ENCODE measurements around the gene ARRDC5. TPM values are rescaled to one million over a fixed set of nuclear protein-coding genes. Genes with fewer than 3 reads are reported as not detected.

Gene ARRDC5
- total and polyA plus RNA-seq, 2 of the 13 experiments (the other 11 are each of a cell fraction or from before 2014, with no cell fraction given), result not detected

- Histone ChIP-seq H3K27me3 (ENCODE audit: control insufficient read depth in 1 of 2, insufficient read depth in 2 of 2, low read length in 2 of 2) (no peaks in the 10 kb centered on the region), H3K9ac (ENCODE audit: insufficient read depth, low read depth, low read length) (no peak overlapping the region), H3K4me1 (ENCODE audit: insufficient read depth, low read length) (no peaks in the 10 kb centered on the region), H3K79me2 (ENCODE audit: insufficient read depth, low read length) (peaks cover 36% of the 10 kb centered on the region), H2AFZ (ENCODE audit: low read length) (no peak overlapping the region), H4K20me1 (ENCODE audit: insufficient read depth, low read length) (no peaks in the 10 kb centered on the region; the same call in 1 of the 2 replicates), H3K36me3 (replicated peaks in 1 of 2; ENCODE audit: control insufficient read depth in 1 of 2, insufficient read depth in 2 of 2, low read length in 2 of 2) (peaks cover 3 to 17% of the 10 kb centered on the region in 2 experiments; a peak in 4 of 5 replicates), H3K4me3 (replicated peaks in 1 of 3; ENCODE audit: insufficient read depth in 1 of 3, low read depth in 2 of 3, low read length in 3 of 3) (no peak overlapping the region), H3K9me3 (ENCODE audit: low read length) (no peaks in the 10 kb centered on the region), H3K27ac (ENCODE audit: extremely low read length, insufficient read depth, low read length) (no peak overlapping the region), H3K4me2 (ENCODE audit: low read depth, low read length) (no peak overlapping the region)
- 96% methylated on average over 21 of the region's 21 CpGs for WGBS (ENCODE audit: low lambda C conversion rate)
- no peak for TF ChIP-seq GABPB1 (CRISPR knock-in tag; IDR thresholded peaks at IDR 0.05)
- TF ChIP-seq AGO2 (optimal IDR thresholded peaks at IDR 0.05; ENCODE audit: low read depth, low read length), result peak; percentile 61
- TF ChIP-seq RFXANK (CRISPR knock-in tag; IDR thresholded peaks at IDR 0.05), result no peak
- no peak for TF ChIP-seq PITX1 (CRISPR knock-in tag; IDR thresholded peaks at IDR 0.05)
- DNase-seq (ENCODE audit: low spot score) (no peak), FAIRE-seq (no peak), ATAC-seq (peak; percentile 15)
- intact Hi-C loops (cut with micrococcal nuclease; ENCODE audit: unreplicated experiment) (no loop called here), in situ Hi-C loops (cut with HindIII; ENCODE audit: extremely low pct_ligation_motif_present, low pct_unique_long_range_greater_than_20kb) (no loop called here)
- BruUV-seq (replicated peaks), result no TSS peak
- CTCF ChIA-PET (ENCODE audit: low intra/inter-chr PET ratio, low total read pairs), result no interaction called here
- POLR2A ChIA-PET, result no interaction called here
These were observed 20.6 kb upstream of the ARRDC5 start for GRCh38 chr19:4923276-4923747.

DNA sequence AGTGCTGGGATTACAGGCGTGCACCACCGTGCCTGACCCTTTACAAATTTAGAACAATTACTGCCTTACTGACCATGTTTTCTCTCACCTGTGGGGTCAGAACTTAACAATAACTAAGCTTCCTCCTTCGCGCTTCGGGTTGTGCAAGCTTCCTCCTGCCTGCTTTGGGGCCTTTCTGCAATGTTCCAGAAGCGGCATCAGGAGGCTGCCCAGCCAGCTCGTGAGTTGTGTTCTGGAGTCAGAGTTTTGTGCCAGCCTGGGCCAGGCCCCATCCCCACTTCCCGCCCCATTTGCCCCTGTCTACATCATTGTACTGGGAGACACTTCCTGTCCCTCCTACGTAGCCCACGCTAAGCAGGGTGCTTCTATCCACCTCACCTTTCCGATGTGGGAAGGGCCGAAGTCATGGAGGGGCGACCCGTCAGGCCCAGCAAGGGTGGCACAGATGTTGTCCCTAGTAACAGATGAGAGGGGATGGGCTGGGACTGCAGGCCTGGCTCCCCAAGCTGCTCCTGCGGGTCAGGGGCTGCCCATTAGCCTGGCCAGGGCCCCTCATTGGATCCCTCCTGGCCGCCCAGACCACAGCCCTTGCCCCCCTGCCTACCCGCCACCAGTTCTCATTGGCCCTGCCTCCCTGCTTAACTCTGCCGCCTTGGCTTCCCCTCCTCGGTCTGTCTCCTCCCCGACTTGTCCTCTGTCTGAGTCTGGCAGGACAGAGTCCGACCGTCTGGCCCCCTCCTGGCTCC, 20.0 kb upstream of the ARRDC5 start:
- peak; percentile 34 for ATAC-seq
- H3K4me2 ChIP-seq (ENCODE audit: low read depth, low read length), result no peak overlapping the region
- H2AFZ ChIP-seq (ENCODE audit: low read length), result no peak overlapping the region
- no TSS peak for BruUV-seq (replicated peaks)
- H3K79me2 ChIP-seq (ENCODE audit: insufficient read depth, low read length), result peaks cover 38% of the 10 kb centered on the region
- CTCF ChIA-PET (ENCODE audit: low intra/inter-chr PET ratio, low total read pairs), result no interaction called here
- no peaks in the 10 kb centered on the region for H3K27me3 ChIP-seq (ENCODE audit: control insufficient read depth in 1 of 2, insufficient read depth in 2 of 2, low read length in 2 of 2)
- POLR2A ChIA-PET, result no interaction called here
- H3K27ac ChIP-seq (ENCODE audit: extremely low read length, insufficient read depth, low read length), result no peak overlapping the region
- H3K36me3 ChIP-seq (replicated peaks in 1 of 2; ENCODE audit: control insufficient read depth in 1 of 2, insufficient read depth in 2 of 2, low read length in 2 of 2), result peaks cover 3 to 12% of the 10 kb centered on the region in 2 experiments; a peak in 4 of 5 replicates
- no peak for DNase-seq (ENCODE audit: low spot score)
- no peaks in the 10 kb centered on the region for H3K4me1 ChIP-seq (ENCODE audit: insufficient read depth, low read length)
- H3K9ac ChIP-seq (ENCODE audit: insufficient read depth, low read depth, low read length), result no peak overlapping the region
- H3K9me3 ChIP-seq (ENCODE audit: low read length), result no peaks in the 10 kb centered on the region
- intact Hi-C loops (cut with micrococcal nuclease; ENCODE audit: unreplicated experiment), result no loop called here
- no peak for FAIRE-seq
- H4K20me1 ChIP-seq (ENCODE audit: insufficient read depth, low read length), result no peaks in the 10 kb centered on the region; the same call in 1 of the 2 replicates
- H3K4me3 ChIP-seq (replicated peaks in 1 of 3; ENCODE audit: insufficient read depth in 1 of 3, low read depth in 2 of 3, low read length in 3 of 3), result no peak overlapping the region
- 97% methylated on average over 13 of the region's 22 CpGs for WGBS (ENCODE audit: low lambda C conversion rate)
- in situ Hi-C loops (cut with HindIII; ENCODE audit: extremely low pct_ligation_motif_present, low pct_unique_long_range_greater_than_20kb), result no loop called here
- TF ChIP-seq ZNF558 (CRISPR knock-in tag; IDR thresholded peaks at IDR 0.05; ENCODE audit: borderline replicate concordance) (no peak), RFX1 (IDR thresholded peaks at IDR 0.05) (no peak), ZNF331 (CRISPR knock-in tag; IDR thresholded peaks at IDR 0.05) (no peak), ZNF232 (CRISPR knock-in tag; IDR thresholded peaks at IDR 0.05; ENCODE audit: borderline replicate concordance) (no peak), LCORL (IDR thresholded peaks at IDR 0.05) (no peak), LCORL (CRISPR knock-in tag; IDR thresholded peaks at IDR 0.05) (no peak), ZNF773 (CRISPR knock-in tag; IDR thresholded peaks at IDR 0.05; ENCODE audit: borderline replicate concordance) (no peak), GPN1 (CRISPR knock-in tag; IDR thresholded peaks at IDR 0.05; ENCODE audit: borderline replicate concordance) (no peak), ZNF10 (CRISPR knock-in tag; IDR thresholded peaks at IDR 0.05; ENCODE audit: borderline replicate concordance, low read depth) (no peak), TARDBP (CRISPR knock-in tag; IDR thresholded peaks at IDR 0.05) (no peak), SMAD9 (CRISPR knock-in tag; IDR thresholded peaks at IDR 0.05) (no peak), ZNF619 (CRISPR knock-in tag; IDR thresholded peaks at IDR 0.05) (no peak), ZNF543 (CRISPR knock-in tag; IDR thresholded peaks at IDR 0.05) (no peak), HOXD1 (CRISPR knock-in tag; IDR thresholded peaks at IDR 0.05) (no peak)
